ENCODE measurements around the gene FILIP1L.

FILIP1L gene

GRCh38 chr3:100045696-100046095 is 68.6 kb downstream of the FILIP1L start:
- Histone ChIP-seq H3K36me3 (ENCODE audit: insufficient read depth) (no peaks in the 10 kb centered on the region), H3K27ac (no peak overlapping the region), H2AFZ (ENCODE audit: low read depth) (no peak overlapping the region), H4K20me1 (ENCODE audit: insufficient read depth) (no peaks in the 10 kb centered on the region), H3K79me2 (ENCODE audit: insufficient read depth, low read depth) (no peaks in the 10 kb centered on the region), H3K27me3 (ENCODE audit: insufficient read depth, low read depth) (peaks cover 3% of the 10 kb centered on the region), H3K4me1 (ENCODE audit: low read depth, poor library complexity, severe bottlenecking) (peaks cover 59% of the 10 kb centered on the region), H3K4me2 (no peak overlapping the region; the same call in 1 of the 2 replicates), H3K9ac (no peak overlapping the region), H3K4me3 (IDR thresholded peaks at IDR 0.05; ENCODE audit: insufficient read depth, low read depth, low read length) (no peak overlapping the region)
- TF ChIP-seq CTCF (conservative IDR thresholded peaks at IDR 0.05; ENCODE audit: low read depth, low read length) = no peak

GRCh38 chr3:100044369-100044768 is 69.9 kb downstream of the FILIP1L start:
- no peak for TF ChIP-seq CTCF (conservative IDR thresholded peaks at IDR 0.05; ENCODE audit: low read depth, low read length)
- no peaks in the 10 kb centered on the region for H3K79me2 ChIP-seq (ENCODE audit: insufficient read depth, low read depth)
- H3K27me3 ChIP-seq (ENCODE audit: insufficient read depth, low read depth) = peaks cover 3% of the 10 kb centered on the region; the same call in 1 of the 2 replicates
- H3K4me1 ChIP-seq (ENCODE audit: low read depth, poor library complexity, severe bottlenecking) = peaks cover 67% of the 10 kb centered on the region
- no peaks in the 10 kb centered on the region for H3K36me3 ChIP-seq (ENCODE audit: insufficient read depth)
- no peak overlapping the region for H3K9ac ChIP-seq
- no peak overlapping the region for H3K27ac ChIP-seq
- no peak overlapping the region for H2AFZ ChIP-seq (ENCODE audit: low read depth)
- no peak overlapping the region for H3K4me2 ChIP-seq
- no peaks in the 10 kb centered on the region for H4K20me1 ChIP-seq (ENCODE audit: insufficient read depth)
- H3K4me3 ChIP-seq (IDR thresholded peaks at IDR 0.05; ENCODE audit: insufficient read depth, low read depth, low read length) = no peak overlapping the region

- Histone ChIP-seq H3K9ac (no peak overlapping the region), H3K27ac (no peak overlapping the region), H2AFZ (ENCODE audit: low read depth) (no peak overlapping the region), H3K4me2 (no peak overlapping the region), H3K27me3 (ENCODE audit: insufficient read depth, low read depth) (0 out of 2 replicates have a peak, but pooled peaks cover 3% of the 10 kb centered on the region), H3K36me3 (ENCODE audit: insufficient read depth) (no peaks in the 10 kb centered on the region), H3K4me3 (IDR thresholded peaks at IDR 0.05; ENCODE audit: insufficient read depth, low read depth, low read length) (no peak overlapping the region), H4K20me1 (ENCODE audit: insufficient read depth) (no peaks in the 10 kb centered on the region), H3K4me1 (ENCODE audit: low read depth, poor library complexity, severe bottlenecking) (peaks cover 57% of the 10 kb centered on the region), H3K79me2 (ENCODE audit: insufficient read depth, low read depth) (no peaks in the 10 kb centered on the region)
- no peak for TF ChIP-seq CTCF (conservative IDR thresholded peaks at IDR 0.05; ENCODE audit: low read depth, low read length)
These were observed 71.0 kb downstream of the FILIP1L start for GRCh38 chr3:100043271-100043670.

- Histone ChIP-seq H3K27ac (no peak overlapping the region), H3K79me2 (ENCODE audit: insufficient read depth, low read depth) (no peaks in the 10 kb centered on the region), H3K36me3 (ENCODE audit: insufficient read depth) (no peaks in the 10 kb centered on the region), H4K20me1 (ENCODE audit: insufficient read depth) (no peaks in the 10 kb centered on the region), H3K4me1 (ENCODE audit: low read depth, poor library complexity, severe bottlenecking) (peaks cover 48% of the 10 kb centered on the region), H3K4me2 (no peak overlapping the region), H3K4me3 (IDR thresholded peaks at IDR 0.05; ENCODE audit: insufficient read depth, low read depth, low read length) (no peak overlapping the region), H2AFZ (ENCODE audit: low read depth) (no peak overlapping the region), H3K27me3 (ENCODE audit: insufficient read depth, low read depth) (0 out of 2 replicates have a peak, but pooled peaks cover 3% of the 10 kb centered on the region), H3K9ac (no peak overlapping the region)
- TF ChIP-seq CTCF (conservative IDR thresholded peaks at IDR 0.05; ENCODE audit: low read depth, low read length) = no peak
These were observed 71.9 kb downstream of the FILIP1L start for GRCh38 chr3:100042166-100042981.
